Neutrophil (primary cell): ENCODE results near the gene TPBGL.

Experiments used
- H3K27ac ChIP-seq: fragments of 200-600 bp; sonication (generic); 2 replicates; pipeline ENCODE4 v1.5.1; 2016; ENCODE audit warnings: mild to moderate bottlenecking, moderate library complexity
- H3K27me3 ChIP-seq: fragments of 200-600 bp; sonication (generic); 2 replicates; pipeline ENCODE4 v1.6.0; 2016; ENCODE audit warnings: mild to moderate bottlenecking
- H3K36me3 ChIP-seq: fragments of 200-600 bp; sonication (generic); 2 replicates; pipeline ENCODE4 v1.5.1; 2017
- H3K4me1 ChIP-seq, 2 experiments: fragments of 200-600 bp in 1 of 2; sonication (generic) in 1 of 2; 1 replicate in 1 of 2; 2 replicates in 1 of 2; pipeline versions ENCODE4 v1.5.1 to v1.6.1; 2013 to 2016; ENCODE audit warnings: low read depth in 1 of 2, low read length in 1 of 2, mild to moderate bottlenecking in 1 of 2, moderate library complexity in 1 of 2; ENCODE audit not compliant: control insufficient read depth in 1 of 2, insufficient read depth in 1 of 2
- H3K4me3 ChIP-seq, 2 experiments: fragments of 200-600 bp in 1 of 2; sonication (generic) in 1 of 2; 1 replicate in 1 of 2; 2 replicates in 1 of 2; pipeline ENCODE4 v1.5.1; 2013 to 2016; ENCODE audit warnings: low read depth in 1 of 2, low read length in 1 of 2, mild to moderate bottlenecking in 1 of 2, moderate library complexity in 1 of 2
- H3K9me3 ChIP-seq: fragments of 200-600 bp; sonication (generic); 2 replicates; pipeline ENCODE4 v1.5.1; 2016
- TF ChIP-seq, protein P1 (sequence below): fragments of 200-600 bp; sonication (generic); IDR thresholded peaks from 2 replicates; pipeline ENCODE4 v1.5.1; 2016; ENCODE audit warnings: antibody characterized with exemption

TPBGL gene

DNA sequence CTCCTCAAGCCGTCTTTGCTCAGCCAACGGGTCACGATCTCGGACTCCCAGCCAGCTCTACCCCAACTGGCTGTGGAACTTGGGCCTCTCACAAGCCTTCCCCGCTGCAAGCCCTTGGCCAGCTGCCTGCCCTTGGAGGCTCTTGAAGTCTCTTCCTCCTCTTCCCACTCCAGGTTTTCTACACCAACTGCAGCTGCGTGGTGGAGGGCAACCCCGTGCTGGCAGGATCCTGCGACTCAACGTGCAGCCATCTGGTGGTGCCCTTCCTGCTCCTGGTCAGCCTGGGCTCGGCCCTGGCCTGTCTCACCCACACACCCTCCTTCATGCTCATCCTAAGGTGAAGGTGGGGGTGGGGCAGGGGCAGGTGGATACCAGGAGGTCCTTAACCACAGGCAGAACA is 40.5 kb upstream of the TPBGL start:
- no peaks in the 10 kb centered on the region for H3K36me3 ChIP-seq
- H3K4me1 ChIP-seq = no peaks in the 10 kb centered on the region
- H3K9me3 ChIP-seq = no peaks in the 10 kb centered on the region
- H3K27me3 ChIP-seq = peaks cover 31% of the 10 kb centered on the region
- TF ChIP-seq, protein P1, sequence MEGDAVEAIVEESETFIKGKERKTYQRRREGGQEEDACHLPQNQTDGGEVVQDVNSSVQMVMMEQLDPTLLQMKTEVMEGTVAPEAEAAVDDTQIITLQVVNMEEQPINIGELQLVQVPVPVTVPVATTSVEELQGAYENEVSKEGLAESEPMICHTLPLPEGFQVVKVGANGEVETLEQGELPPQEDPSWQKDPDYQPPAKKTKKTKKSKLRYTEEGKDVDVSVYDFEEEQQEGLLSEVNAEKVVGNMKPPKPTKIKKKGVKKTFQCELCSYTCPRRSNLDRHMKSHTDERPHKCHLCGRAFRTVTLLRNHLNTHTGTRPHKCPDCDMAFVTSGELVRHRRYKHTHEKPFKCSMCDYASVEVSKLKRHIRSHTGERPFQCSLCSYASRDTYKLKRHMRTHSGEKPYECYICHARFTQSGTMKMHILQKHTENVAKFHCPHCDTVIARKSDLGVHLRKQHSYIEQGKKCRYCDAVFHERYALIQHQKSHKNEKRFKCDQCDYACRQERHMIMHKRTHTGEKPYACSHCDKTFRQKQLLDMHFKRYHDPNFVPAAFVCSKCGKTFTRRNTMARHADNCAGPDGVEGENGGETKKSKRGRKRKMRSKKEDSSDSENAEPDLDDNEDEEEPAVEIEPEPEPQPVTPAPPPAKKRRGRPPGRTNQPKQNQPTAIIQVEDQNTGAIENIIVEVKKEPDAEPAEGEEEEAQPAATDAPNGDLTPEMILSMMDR = no peak
- no peak overlapping the region for H3K4me3 ChIP-seq
- H3K27ac ChIP-seq = no peak overlapping the region

GRCh38 chr11:75200531-75200930 is 40.0 kb upstream of the TPBGL start:
- Histone ChIP-seq H3K4me1 (no peaks in the 10 kb centered on the region), H3K9me3 (no peaks in the 10 kb centered on the region), H3K27me3 (peaks cover 28% of the 10 kb centered on the region), H3K36me3 (no peaks in the 10 kb centered on the region), H3K4me3 (no peak overlapping the region), H3K27ac (no peak overlapping the region)
- TF ChIP-seq, protein P1 = no peak

DNA sequence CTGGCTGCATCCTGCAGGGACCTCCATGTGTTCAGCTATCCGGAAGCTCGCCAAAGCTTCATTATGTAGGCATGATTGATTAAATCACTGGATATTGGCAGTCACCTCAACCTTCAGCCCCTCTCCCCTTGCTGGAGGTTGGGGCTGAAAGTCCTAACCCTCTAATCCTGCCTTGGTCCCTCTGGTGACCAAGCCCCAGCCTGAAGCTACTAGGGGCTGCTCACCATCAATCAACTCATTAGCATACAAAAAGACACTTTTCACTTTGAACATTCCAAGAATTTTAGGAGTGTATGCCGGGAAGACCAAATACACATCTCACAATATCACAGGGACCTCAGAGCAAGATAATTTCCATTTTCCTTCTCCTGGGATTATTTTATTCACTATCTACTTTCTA is 38.8 kb upstream of the TPBGL start:
- no peak overlapping the region for H3K4me3 ChIP-seq
- no peaks in the 10 kb centered on the region for H3K36me3 ChIP-seq
- H3K9me3 ChIP-seq = no peaks in the 10 kb centered on the region
- TF ChIP-seq, protein P1 = no peak
- no peaks in the 10 kb centered on the region for H3K4me1 ChIP-seq
- H3K27me3 ChIP-seq = peaks cover 17% of the 10 kb centered on the region
- no peak overlapping the region for H3K27ac ChIP-seq

DNA sequence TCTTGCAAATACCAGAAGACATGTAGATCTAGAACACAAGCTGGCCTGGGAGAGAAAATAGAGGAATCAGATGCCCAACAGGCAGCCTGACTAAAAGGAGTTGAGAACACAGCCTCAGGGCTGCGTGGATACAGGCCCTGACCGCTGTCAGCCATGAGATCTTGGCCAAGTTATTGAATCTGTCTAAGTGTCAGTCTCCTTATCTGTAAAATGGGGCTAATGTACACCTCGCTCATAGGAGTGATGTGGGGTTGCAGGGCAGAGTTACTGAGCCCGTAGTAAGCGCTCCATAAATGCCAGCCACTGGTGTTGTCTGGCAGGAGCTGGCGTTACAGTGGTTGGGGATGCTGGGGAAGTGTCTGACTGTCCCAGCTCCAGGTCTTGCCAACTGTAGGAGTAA is 38.4 kb upstream of the TPBGL start:
- TF ChIP-seq, protein P1 = no peak
- H3K4me1 ChIP-seq = no peaks in the 10 kb centered on the region
- no peak overlapping the region for H3K4me3 ChIP-seq
- H3K9me3 ChIP-seq = no peaks in the 10 kb centered on the region
- no peak overlapping the region for H3K27ac ChIP-seq
- no peaks in the 10 kb centered on the region for H3K36me3 ChIP-seq
- peaks cover 20% of the 10 kb centered on the region for H3K27me3 ChIP-seq

GRCh38 chr11:75203138-75203537 is 37.4 kb upstream of the TPBGL start:
- no peak overlapping the region for H3K4me3 ChIP-seq
- no peaks in the 10 kb centered on the region for H3K36me3 ChIP-seq
- H3K27me3 ChIP-seq = peaks cover 30% of the 10 kb centered on the region
- no peaks in the 10 kb centered on the region for H3K9me3 ChIP-seq
- TF ChIP-seq, protein P1 = no peak
- H3K27ac ChIP-seq = no peak overlapping the region
- H3K4me1 ChIP-seq = no peaks in the 10 kb centered on the region

DNA sequence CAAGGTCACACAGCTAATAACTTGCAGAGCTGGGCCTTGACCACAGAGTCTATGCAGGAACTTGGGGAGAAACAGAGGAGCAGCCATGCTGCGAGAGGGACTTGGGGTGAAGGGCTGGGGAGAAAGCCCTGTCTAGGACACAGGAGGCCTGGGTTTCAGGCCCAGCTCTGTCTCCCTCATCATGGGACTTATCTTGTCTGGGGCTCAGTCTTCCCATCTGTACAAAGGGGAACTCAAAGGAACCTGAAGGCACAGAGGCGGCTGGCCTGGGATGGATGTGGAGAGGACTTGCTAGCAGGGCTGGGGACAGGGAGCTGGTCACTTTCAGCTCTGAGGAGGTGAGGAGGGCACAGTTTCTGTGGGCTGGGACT is 36.9 kb upstream of the TPBGL start:
- no peaks in the 10 kb centered on the region for H3K4me1 ChIP-seq
- peaks cover 31% of the 10 kb centered on the region for H3K27me3 ChIP-seq

More for the DNA sequence above, 36.9 kb upstream of the TPBGL start:
- TF ChIP-seq, protein P1 = no peak
- Histone ChIP-seq H3K9me3 (no peaks in the 10 kb centered on the region), H3K4me3 (no peak overlapping the region), H3K36me3 (no peaks in the 10 kb centered on the region), H3K27ac (no peak overlapping the region)
